ENCODE measurements around the gene MICB. TPM values are rescaled to one million over a fixed set of nuclear protein-coding genes. Genes with fewer than 3 reads are reported as not detected.

Gene MICB
- total and polyA plus RNA-seq, 9 of the 15 experiments (the other 6 are each of a cell fraction or from before 2014, with no cell fraction given): 13.3 to 34.5 (median 19.8) TPM

DNA sequence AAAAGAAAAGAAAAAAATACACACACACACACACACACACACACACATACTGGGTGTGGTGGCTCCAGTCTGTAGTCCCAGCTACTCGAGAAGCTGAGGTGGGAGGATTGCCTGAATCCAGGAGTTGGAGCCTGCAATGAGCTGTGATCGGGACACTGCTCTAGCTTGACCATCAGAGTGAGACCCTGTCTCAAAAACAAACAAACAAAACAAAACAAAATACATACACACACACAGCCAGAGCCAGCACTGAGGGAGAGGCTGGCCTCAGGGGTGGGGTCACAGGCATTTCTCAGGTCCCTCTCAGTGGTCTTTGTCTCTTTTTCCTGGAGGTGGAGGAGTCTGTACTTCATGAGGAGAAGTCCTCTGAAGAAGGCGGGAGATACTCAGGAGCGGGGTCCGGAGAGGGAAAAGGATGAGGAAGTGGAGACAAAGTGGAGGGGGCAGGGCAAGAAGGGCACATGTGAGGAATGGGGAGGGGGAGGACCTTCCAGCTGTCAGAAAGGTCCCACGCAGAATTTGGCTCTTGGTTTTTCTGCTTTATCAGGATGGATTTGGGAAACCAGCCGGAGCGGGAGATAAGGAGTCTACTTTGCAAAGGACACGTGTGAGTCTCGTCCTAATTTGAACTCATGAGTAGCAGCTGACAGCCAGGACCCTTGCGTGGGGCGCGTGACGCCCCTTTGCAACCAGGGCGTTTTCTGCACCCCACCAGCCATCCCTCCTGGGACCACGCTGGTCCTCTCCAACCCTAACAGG is 7.7 kb upstream of the MICB start (continued):
- TF ChIP-seq, protein P1, sequence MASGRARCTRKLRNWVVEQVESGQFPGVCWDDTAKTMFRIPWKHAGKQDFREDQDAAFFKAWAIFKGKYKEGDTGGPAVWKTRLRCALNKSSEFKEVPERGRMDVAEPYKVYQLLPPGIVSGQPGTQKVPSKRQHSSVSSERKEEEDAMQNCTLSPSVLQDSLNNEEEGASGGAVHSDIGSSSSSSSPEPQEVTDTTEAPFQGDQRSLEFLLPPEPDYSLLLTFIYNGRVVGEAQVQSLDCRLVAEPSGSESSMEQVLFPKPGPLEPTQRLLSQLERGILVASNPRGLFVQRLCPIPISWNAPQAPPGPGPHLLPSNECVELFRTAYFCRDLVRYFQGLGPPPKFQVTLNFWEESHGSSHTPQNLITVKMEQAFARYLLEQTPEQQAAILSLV (tag; IDR thresholded peaks at IDR 0.05): no peak
- TF ChIP-seq, protein P2, sequence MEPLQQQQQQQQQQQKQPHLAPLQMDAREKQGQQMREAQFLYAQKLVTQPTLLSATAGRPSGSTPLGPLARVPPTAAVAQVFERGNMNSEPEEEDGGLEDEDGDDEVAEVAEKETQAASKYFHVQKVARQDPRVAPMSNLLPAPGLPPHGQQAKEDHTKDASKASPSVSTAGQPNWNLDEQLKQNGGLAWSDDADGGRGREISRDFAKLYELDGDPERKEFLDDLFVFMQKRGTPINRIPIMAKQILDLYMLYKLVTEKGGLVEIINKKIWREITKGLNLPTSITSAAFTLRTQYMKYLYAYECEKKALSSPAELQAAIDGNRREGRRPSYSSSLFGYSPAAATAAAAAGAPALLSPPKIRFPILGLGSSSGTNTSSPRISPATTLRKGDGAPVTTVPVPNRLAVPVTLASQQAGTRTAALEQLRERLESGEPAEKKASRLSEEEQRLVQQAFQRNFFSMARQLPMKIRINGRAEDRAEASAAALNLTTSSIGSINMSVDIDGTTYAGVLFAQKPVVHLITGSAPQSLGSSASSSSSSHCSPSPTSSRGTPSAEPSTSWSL (CRISPR knock-in tag; IDR thresholded peaks at IDR 0.05; ENCODE audit: borderline replicate concordance): no peak
- TF ChIP-seq, protein P3, sequence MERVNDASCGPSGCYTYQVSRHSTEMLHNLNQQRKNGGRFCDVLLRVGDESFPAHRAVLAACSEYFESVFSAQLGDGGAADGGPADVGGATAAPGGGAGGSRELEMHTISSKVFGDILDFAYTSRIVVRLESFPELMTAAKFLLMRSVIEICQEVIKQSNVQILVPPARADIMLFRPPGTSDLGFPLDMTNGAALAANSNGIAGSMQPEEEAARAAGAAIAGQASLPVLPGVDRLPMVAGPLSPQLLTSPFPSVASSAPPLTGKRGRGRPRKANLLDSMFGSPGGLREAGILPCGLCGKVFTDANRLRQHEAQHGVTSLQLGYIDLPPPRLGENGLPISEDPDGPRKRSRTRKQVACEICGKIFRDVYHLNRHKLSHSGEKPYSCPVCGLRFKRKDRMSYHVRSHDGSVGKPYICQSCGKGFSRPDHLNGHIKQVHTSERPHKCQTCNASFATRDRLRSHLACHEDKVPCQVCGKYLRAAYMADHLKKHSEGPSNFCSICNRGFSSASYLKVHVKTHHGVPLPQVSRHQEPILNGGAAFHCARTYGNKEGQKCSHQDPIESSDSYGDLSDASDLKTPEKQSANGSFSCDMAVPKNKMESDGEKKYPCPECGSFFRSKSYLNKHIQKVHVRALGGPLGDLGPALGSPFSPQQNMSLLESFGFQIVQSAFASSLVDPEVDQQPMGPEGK (CRISPR knock-in tag; IDR thresholded peaks at IDR 0.05; ENCODE audit: borderline replicate concordance): no peak
- TF ChIP-seq, protein P4, sequence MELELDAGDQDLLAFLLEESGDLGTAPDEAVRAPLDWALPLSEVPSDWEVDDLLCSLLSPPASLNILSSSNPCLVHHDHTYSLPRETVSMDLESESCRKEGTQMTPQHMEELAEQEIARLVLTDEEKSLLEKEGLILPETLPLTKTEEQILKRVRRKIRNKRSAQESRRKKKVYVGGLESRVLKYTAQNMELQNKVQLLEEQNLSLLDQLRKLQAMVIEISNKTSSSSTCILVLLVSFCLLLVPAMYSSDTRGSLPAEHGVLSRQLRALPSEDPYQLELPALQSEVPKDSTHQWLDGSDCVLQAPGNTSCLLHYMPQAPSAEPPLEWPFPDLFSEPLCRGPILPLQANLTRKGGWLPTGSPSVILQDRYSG (tag; conservative IDR thresholded peaks at IDR 0.05; ENCODE audit: low read depth): no peak
- no peak for TF ChIP-seq ZNF347 (CRISPR knock-in tag; IDR thresholded peaks at IDR 0.05; ENCODE audit: low read depth)
- TF ChIP-seq, protein P5, sequence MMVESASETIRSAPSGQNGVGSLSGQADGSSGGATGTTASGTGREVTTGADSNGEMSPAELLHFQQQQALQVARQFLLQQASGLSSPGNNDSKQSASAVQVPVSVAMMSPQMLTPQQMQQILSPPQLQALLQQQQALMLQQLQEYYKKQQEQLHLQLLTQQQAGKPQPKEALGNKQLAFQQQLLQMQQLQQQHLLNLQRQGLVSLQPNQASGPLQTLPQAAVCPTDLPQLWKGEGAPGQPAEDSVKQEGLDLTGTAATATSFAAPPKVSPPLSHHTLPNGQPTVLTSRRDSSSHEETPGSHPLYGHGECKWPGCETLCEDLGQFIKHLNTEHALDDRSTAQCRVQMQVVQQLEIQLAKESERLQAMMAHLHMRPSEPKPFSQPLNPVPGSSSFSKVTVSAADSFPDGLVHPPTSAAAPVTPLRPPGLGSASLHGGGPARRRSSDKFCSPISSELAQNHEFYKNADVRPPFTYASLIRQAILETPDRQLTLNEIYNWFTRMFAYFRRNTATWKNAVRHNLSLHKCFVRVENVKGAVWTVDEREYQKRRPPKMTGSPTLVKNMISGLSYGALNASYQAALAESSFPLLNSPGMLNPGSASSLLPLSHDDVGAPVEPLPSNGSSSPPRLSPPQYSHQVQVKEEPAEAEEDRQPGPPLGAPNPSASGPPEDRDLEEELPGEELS (CRISPR knock-in tag; IDR thresholded peaks at IDR 0.05; ENCODE audit: borderline replicate concordance): no peak
- TF ChIP-seq, protein P6, sequence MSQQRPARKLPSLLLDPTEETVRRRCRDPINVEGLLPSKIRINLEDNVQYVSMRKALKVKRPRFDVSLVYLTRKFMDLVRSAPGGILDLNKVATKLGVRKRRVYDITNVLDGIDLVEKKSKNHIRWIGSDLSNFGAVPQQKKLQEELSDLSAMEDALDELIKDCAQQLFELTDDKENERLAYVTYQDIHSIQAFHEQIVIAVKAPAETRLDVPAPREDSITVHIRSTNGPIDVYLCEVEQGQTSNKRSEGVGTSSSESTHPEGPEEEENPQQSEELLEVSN (IDR thresholded peaks at IDR 0.05; ENCODE audit: borderline replicate concordance in 1 of 2, extremely low read depth in 1 of 2, insufficient read depth in 1 of 2, insufficient read length in 1 of 2, low read depth in 1 of 2, low read length in 1 of 2, poor library complexity in 1 of 2, severe bottlenecking in 1 of 2): peak; percentile 75 to 76
- no peak for TF ChIP-seq ZNF584 (CRISPR knock-in tag; IDR thresholded peaks at IDR 0.05; ENCODE audit: low read depth)
- TF ChIP-seq EP300 (IDR thresholded peaks at IDR 0.05; ENCODE audit: low read length): peak; percentile 69
- no peak for TF ChIP-seq BRCA1 (IDR thresholded peaks at IDR 0.05)
- no peak for TF ChIP-seq BRCA1 (CRISPR knock-in tag; IDR thresholded peaks at IDR 0.05)
- TF ChIP-seq BRD4 (IDR thresholded peaks at IDR 0.05): no peak
- TF ChIP-seq CHCHD3 (CRISPR knock-in tag; IDR thresholded peaks at IDR 0.05): no peak
- TF ChIP-seq, protein P7, sequence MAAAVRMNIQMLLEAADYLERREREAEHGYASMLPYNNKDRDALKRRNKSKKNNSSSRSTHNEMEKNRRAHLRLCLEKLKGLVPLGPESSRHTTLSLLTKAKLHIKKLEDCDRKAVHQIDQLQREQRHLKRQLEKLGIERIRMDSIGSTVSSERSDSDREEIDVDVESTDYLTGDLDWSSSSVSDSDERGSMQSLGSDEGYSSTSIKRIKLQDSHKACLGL (CRISPR knock-in tag; IDR thresholded peaks at IDR 0.05; ENCODE audit: borderline replicate concordance, poor library complexity, severe bottlenecking): no peak
- TF ChIP-seq ZNF785 (CRISPR knock-in tag; IDR thresholded peaks at IDR 0.05): no peak
- TF ChIP-seq KLF1 (tag; IDR thresholded peaks at IDR 0.05): no peak
- no peak for TF ChIP-seq RB1 (IDR thresholded peaks at IDR 0.05; ENCODE audit: low read depth)

Data from K562 (cell line).